22Rv1 (cell line): ENCODE results near the gene EZH1.

Experiments used
- H3K27ac ChIP-seq: fragments of 450-650 bp; 2 replicates; pipeline ENCODE4 v1.5.1; 2017
- ZFX ChIP-seq: fragments of 450-650 bp; IDR thresholded peaks from 2 replicates; pipeline ENCODE4 v1.6.1; 2017; ENCODE audit warnings: antibody characterized with exemption, borderline replicate concordance
- TF ChIP-seq, protein P1 (sequence below): fragments of 450-650 bp; IDR thresholded peaks from 2 replicates; pipeline ENCODE4 v1.5.1; 2017; ENCODE audit warnings: mild to moderate bottlenecking

EZH1 gene

DNA sequence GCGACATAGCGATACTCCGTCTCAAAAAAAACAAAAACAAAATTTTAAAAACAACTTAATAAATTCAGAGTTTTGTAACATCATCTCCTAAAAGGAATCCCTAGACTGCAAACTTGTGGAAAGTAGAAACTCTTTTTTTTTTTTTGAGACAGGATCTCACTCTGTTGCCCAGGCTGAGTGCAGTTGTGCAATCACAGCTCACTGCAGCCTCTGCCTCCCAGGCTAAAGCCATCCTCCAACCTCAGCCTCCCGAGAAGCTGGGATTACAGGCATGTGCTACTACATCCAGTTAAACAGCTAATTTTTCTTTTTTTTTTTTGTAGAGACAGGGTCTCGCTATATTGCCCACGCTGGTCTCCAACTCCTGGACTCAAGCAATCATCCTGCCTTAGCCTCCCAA lies 19.7 kb downstream of the EZH1 start:
- H3K27ac ChIP-seq = no peak overlapping the region
- TF ChIP-seq, protein P1, sequence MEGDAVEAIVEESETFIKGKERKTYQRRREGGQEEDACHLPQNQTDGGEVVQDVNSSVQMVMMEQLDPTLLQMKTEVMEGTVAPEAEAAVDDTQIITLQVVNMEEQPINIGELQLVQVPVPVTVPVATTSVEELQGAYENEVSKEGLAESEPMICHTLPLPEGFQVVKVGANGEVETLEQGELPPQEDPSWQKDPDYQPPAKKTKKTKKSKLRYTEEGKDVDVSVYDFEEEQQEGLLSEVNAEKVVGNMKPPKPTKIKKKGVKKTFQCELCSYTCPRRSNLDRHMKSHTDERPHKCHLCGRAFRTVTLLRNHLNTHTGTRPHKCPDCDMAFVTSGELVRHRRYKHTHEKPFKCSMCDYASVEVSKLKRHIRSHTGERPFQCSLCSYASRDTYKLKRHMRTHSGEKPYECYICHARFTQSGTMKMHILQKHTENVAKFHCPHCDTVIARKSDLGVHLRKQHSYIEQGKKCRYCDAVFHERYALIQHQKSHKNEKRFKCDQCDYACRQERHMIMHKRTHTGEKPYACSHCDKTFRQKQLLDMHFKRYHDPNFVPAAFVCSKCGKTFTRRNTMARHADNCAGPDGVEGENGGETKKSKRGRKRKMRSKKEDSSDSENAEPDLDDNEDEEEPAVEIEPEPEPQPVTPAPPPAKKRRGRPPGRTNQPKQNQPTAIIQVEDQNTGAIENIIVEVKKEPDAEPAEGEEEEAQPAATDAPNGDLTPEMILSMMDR = no peak
- no peak for TF ChIP-seq ZFX

DNA sequence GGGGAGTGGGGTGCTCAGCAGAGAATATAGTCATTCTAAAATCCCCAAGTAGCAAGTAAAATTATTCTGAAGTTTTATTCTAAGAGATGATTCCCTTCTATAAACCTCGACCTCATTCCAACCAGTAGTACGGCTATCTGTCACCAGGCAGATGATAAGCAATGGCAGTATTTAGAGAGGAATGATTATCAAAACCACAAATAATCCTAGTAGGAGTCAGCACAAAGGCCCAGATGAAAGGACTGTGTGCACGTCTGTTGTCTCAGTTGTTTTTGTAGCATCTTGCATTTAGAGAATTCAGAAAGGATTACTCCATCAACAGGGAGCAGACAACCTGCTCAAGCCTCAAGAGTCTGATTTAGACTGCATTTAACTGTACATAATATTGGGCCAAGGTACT lies 21.2 kb downstream of the EZH1 start:
- TF ChIP-seq, protein P1 = no peak
- no peak for TF ChIP-seq ZFX
- no peak overlapping the region for H3K27ac ChIP-seq

DNA sequence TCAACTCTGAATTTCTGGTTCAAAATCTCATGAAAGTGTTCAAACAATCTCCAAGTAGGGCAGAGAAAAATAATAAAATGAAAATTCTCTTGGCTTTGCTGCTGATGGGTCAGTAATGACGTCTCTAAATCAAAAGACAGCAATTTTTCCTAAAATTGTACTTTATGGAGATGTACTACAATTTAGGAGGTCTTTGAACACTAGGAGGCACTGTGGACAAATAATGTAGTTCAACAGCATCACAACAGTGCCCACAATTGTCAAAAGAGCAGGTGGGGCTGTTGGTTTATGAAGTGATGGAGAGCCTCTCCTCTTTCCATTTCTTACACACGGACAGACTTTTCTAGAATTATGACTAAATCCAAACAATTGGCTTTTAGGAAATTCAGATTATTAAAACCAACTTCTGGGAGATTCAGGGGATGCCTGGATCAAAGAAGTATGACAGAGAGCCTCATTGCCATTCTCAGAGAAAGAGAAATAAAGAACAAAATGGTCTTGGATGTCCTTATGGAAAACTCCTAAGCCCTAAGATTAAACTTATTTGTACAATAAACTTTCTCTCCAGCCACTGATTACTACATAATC lies 23.8 kb downstream of the EZH1 start:
- no peak for TF ChIP-seq ZFX
- TF ChIP-seq, protein P1 = peak; percentile 82
- no peak overlapping the region for H3K27ac ChIP-seq

DNA sequence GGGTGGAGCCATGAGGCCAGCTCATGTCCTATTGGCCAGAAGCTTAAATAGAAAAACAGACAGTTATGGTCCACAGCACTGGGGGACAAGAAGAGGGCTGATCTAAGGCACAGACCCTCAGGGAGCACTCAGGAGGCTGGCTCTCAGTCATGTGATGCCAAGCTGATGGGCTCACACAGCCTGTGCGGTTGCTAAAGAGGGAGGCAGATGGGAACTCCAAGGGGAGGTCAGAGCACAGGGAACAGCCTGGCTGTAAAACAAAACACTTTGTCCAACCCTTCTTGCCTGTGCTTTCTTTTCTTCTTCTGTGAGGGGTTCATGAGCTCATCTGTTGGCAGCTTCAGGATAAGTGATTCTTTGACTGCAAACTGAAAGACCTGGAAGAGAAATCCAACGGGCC lies 35.3 kb downstream of the EZH1 start:
- TF ChIP-seq, protein P1 = no peak
- TF ChIP-seq ZFX = no peak
- no peak overlapping the region for H3K27ac ChIP-seq

DNA sequence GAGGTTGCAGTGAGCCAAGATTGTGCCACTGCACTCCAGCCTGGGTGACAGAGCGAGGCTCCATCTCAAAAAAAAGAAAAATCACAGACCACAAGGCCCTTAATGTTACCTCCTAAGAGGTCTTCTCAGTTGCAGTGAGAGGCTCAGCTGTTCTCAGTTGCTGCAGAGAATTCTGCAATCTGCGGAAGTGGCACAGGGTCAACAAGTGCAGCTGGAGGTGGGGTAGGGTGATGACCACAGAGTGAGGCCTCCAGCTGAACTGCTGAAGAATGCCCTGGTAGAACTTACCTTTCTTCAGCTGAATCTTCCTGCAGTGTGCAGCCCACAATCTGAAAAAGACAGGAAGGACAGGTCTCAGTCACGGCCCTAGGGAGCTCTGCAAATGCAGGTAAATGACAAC lies 36.3 kb downstream of the EZH1 start:
- no peak overlapping the region for H3K27ac ChIP-seq
- TF ChIP-seq, protein P1 = no peak
- no peak for TF ChIP-seq ZFX

DNA sequence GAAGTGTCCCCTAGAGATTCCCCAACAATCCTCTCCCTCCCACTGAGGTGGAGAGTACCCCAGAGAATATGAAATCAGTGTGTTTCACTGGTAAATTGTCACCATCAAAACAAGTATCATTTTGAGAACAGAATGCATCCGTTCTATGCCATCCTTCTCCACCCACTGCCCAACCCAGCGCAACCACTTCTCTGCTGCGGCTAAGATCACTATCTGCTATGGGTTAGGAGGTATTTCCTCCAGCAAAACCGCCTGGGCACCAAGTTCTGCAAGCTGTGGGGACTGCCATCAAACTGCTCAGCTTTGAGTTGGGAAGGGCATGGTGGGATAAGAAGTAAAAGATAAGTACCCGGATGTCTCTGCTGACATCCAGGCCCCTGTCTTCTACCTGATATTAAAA lies 38.1 kb downstream of the EZH1 start:
- TF ChIP-seq ZFX = no peak
- TF ChIP-seq, protein P1 = no peak
- no peak overlapping the region for H3K27ac ChIP-seq

DNA sequence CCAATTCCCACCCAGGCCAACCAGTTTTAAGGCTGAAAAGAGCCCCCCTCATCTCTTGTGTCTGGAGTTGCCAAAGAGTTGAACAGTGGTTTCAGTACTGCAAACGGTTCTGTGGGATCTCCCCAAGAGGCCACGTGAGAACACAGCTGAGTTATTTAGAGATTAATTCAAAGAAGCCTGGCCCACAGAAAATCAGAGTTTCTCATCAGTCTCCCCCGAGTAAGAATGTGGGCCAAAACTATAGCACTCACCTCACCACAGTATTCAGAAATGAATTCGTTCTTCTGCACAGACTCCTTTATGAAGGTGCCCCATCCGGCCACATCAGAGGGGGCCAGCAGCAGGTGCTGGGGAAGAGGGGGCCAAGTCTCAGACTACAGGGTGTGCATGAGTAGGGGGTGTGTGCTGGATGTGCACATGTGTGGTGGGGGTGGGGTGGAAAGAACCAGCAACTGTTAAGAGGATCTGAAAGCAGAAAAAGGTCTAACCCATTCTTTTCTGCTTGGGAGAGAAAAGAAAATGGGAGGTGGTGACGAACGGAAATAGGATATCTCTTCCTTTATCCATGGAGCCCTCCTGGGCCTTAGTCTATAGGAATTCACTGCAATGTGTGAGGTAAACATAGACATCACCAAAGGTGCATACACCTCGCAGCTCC lies 39.9 kb downstream of the EZH1 start:
- no peak overlapping the region for H3K27ac ChIP-seq
- no peak for TF ChIP-seq ZFX
- TF ChIP-seq, protein P1 = no peak
